ENCODE results near the gene MATCAP1. TPM values are rescaled to one million over a fixed set of nuclear protein-coding genes. Genes with fewer than 3 reads are reported as not detected.

Gene MATCAP1
- total and polyA plus RNA-seq, 2 of the 8 experiments (the other 6 are each of a cell fraction or from before 2014, with no cell fraction given): 22.9 to 27.5 TPM

GRCh38 chr16:67207249-67208091, 23.7 kb upstream of the MATCAP1 start:
- Histone ChIP-seq H3K56ac (replicated peaks; ENCODE audit: insufficient read length, low read depth, low read length) (no peak overlapping the region), H3K4me1 (replicated peaks in 1 of 4; ENCODE audit: control insufficient read depth in 3 of 4, insufficient read depth in 4 of 4, low read length in 3 of 4) (peaks cover 0 to 10% (median 1%) of the 10 kb centered on the region in 4 experiments; a peak in 2 of 7 replicates), H3K27me3 (replicated peaks in 1 of 4; ENCODE audit: control insufficient read depth in 3 of 4, extremely low read depth in 1 of 4, insufficient read depth in 3 of 4, low read length in 3 of 4) (peaks cover 0 to 6% (median 2%) of the 10 kb centered on the region in 4 experiments; a peak in 1 of 7 replicates), H2BK120ac (replicated peaks; ENCODE audit: low read depth, low read length) (no peak overlapping the region), H2AFZ (ENCODE audit: low read length) (no peak overlapping the region), H4K8ac (ENCODE audit: extremely low read depth, insufficient read depth, low read length) (peak overlapping the region; percentile 59; the same call in 1 of the 2 replicates), H2BK20ac (ENCODE audit: low read length) (no peak overlapping the region), H2AK5ac (ENCODE audit: low read depth, low read length) (no peak overlapping the region; the same call in 1 of the 2 replicates), H4K91ac (replicated peaks; ENCODE audit: insufficient read length, low read length) (peak overlapping the region; percentile 49), H3K4ac (replicated peaks; ENCODE audit: insufficient read length, low read depth, low read length) (no peak overlapping the region), H3K4me2 (ENCODE audit: insufficient read depth in 1 of 2, low read depth in 2 of 2, low read length in 2 of 2) (no peak overlapping the region), H4K20me1 (replicated peaks in 1 of 2; ENCODE audit: control insufficient read depth in 1 of 2, insufficient read depth in 2 of 2, low read length in 2 of 2) (peaks cover 0 to 1% of the 10 kb centered on the region in 2 experiments), H4K5ac (ENCODE audit: insufficient read length, low read depth, low read length) (no peak overlapping the region), H3K27ac (ENCODE audit: low read depth, low read length) (no peak overlapping the region), H3K23me2 (ENCODE audit: low read depth, low read length) (no peaks in the 10 kb centered on the region), H3K9me3 (ENCODE audit: insufficient read depth in 2 of 2, low read depth in 1 of 2, low read length in 1 of 2) (no peaks in the 10 kb centered on the region), H3K79me2 (ENCODE audit: control insufficient read depth in 1 of 2, insufficient read depth in 2 of 2, low read length in 2 of 2) (no peaks in the 10 kb centered on the region), H2BK12ac (ENCODE audit: low read depth, low read length) (peak overlapping the region; percentile 50; the same call in 1 of the 2 replicates), H3K18ac (ENCODE audit: extremely low read depth, low read length) (peak overlapping the region; percentile 71), H3K36me3 (ENCODE audit: control insufficient read depth in 2 of 4, insufficient read depth in 4 of 4, low read length in 3 of 4) (peaks cover 0 to 3% (median 0%) of the 10 kb centered on the region in 4 experiments; a peak in 2 of 8 replicates), H3K14ac (ENCODE audit: insufficient read length) (no peak overlapping the region), H3K23ac (ENCODE audit: insufficient read length) (no peak overlapping the region), H2BK15ac (ENCODE audit: low read length) (no peak overlapping the region), H3K4me3 (ENCODE audit: extremely low read depth in 1 of 4, insufficient read depth in 2 of 4, low read depth in 3 of 4, low read length in 4 of 4) (no peak overlapping the region), H3K79me1 (ENCODE audit: low read depth, low read length) (no peaks in the 10 kb centered on the region), H2BK5ac (ENCODE audit: low read depth, low read length) (peak overlapping the region; percentile 60; the same call in 1 of the 2 replicates), H3K9ac (replicated peaks in 1 of 4; ENCODE audit: extremely low read depth in 1 of 4, low read depth in 3 of 4, low read length in 3 of 4) (no peak overlapping the region)
- CTCF ChIA-PET (ENCODE audit: partially characterized antibody): interaction anchor here (1.2 to 8.9 kb wide), 7 partner anchors 11 to 53 kb away, joined by 3 to 111 read pairs (median 5); partner anchors contain the start of genes E2F4, ELMO3 and TMEM208
- FAIRE-seq: no peak
- TF ChIP-seq KDM4A (IDR thresholded peaks at IDR 0.05; ENCODE audit: low read depth, low read length, severe bottlenecking): no peak
- TF ChIP-seq POLR2A (IDR thresholded peaks at IDR 0.05; ENCODE audit: control extremely low read depth in 1 of 2, low read depth in 2 of 2, low read length in 2 of 2): peak in 1 of 2 experiments; percentile 19; a peak in 1 of 3 replicates
- TF ChIP-seq CHD2 (IDR thresholded peaks at IDR 0.05; ENCODE audit: low read length): no peak
- 0 out of 2 replicates have a peak, but pooled peaks have one; percentile 61 for TF ChIP-seq YY1 (IDR thresholded peaks at IDR 0.05; ENCODE audit: low read depth, low read length)
- no peak for TF ChIP-seq SIX5 (IDR thresholded peaks at IDR 0.05; ENCODE audit: low read depth, low read length)
- TF ChIP-seq TAF7 (optimal IDR thresholded peaks at IDR 0.05; ENCODE audit: borderline replicate concordance, low read depth, low read length): no peak
- TF ChIP-seq SIN3A (conservative IDR thresholded peaks at IDR 0.05 in 1 of 2, IDR thresholded peaks at IDR 0.05 in 1 of 2; ENCODE audit: low read depth in 1 of 2, low read length in 2 of 2): no peak
- TF ChIP-seq NANOG (IDR thresholded peaks at IDR 0.05; ENCODE audit: insufficient read depth, low read depth, low read length, poor library complexity, severe bottlenecking): no peak
- POLR2A ChIA-PET (ENCODE audit: partially characterized antibody): interaction anchor here (1.0 to 4.3 kb wide), 5 partner anchors 9 to 209 kb away, joined by 3 to 20 read pairs (median 3); partner anchors contain the start of gene TMEM208
- DNase-seq (ENCODE audit: low read depth in 1 of 2, low spot score in 2 of 2): no peak
- 85% methylated on average over 21 of the region's 21 CpGs; no CpG with 5 or more reads in 1 of the 2 experiments for WGBS, 2 experiments (ENCODE audit: extremely low coverage in 1 of 2, insufficient coverage in 1 of 2, insufficient read length in 1 of 2, insufficient replicate concordance in 2 of 2, low coverage in 1 of 2, low lambda C conversion rate in 2 of 2, missing lambda C conversion rate in 1 of 2)
